H1 (cell line): ENCODE results near the gene MANF. TPM values are rescaled to one million over a fixed set of nuclear protein-coding genes. Genes with fewer than 3 reads are reported as not detected.

Source experiments
- ASH2L ChIP-seq: fragments of 200-600, 300-600 bp; sonication (generic); IDR thresholded peaks from one replicate; pipeline ENCODE4 v1.7.1; 2017; ENCODE audit warnings: low read length
- E2F6 ChIP-seq: IDR thresholded peaks from 2 replicates; pipeline ENCODE4 v1.6.1; 2012; ENCODE audit warnings: inconsistent platforms
- KDM5A ChIP-seq: fragments of 200-600 bp; IDR thresholded peaks from 2 replicates; pipeline ENCODE4 v1.7.1; 2012; ENCODE audit warnings: mild to moderate bottlenecking, low read length, inconsistent platforms, mixed read lengths
- RAD21 ChIP-seq, 2 experiments: IDR thresholded peaks in 1 of 2; conservative IDR thresholded peaks in 1 of 2; 2 replicates each; pipeline ENCODE4 v1.6.1; 2011; ENCODE audit warnings: low read depth in 2 of 2, low read length in 2 of 2, improper control_type of control experiment in 1 of 2, inconsistent platforms in 1 of 2, mild to moderate bottlenecking in 1 of 2, moderate library complexity in 1 of 2
- RFX5 ChIP-seq: IDR thresholded peaks from 2 replicates; pipeline ENCODE4 v1.6.1; 2011; ENCODE audit warnings: low read depth, low read length, improper control_type of control experiment, borderline replicate concordance
- SIX5 ChIP-seq: IDR thresholded peaks from 2 replicates; pipeline ENCODE4 v1.6.1; 2011; ENCODE audit warnings: mild to moderate bottlenecking, low read depth, low read length
- SP4 ChIP-seq: IDR thresholded peaks from 2 replicates; pipeline ENCODE4 v1.6.1; 2012; ENCODE audit warnings: low read length, inconsistent platforms
- polyA plus RNA-seq, 7 experiments: library from polyadenylated mRNA; depleted of rRNA in 3 of 7; stranded (reverse) in 5 of 7; unstranded in 2 of 7; fragments of >200 nt in 5 of 7; fragments of 200-250 nt in 2 of 7; gene quantifications; 1 replicate in 5 of 7; 2 replicates in 1 of 7; 4 replicates in 1 of 7; pipeline versions ENCODE4 v1.2.1 to v1.2.3, GENCODE V29; 2011 to 2013; ENCODE audit warnings: missing spikeins in 2 of 7, mixed read lengths in 2 of 7
- total RNA-seq: library from RNA; stranded (reverse); fragmentation: NEBNext Ultra II Directional; extraction: Animal tissue kit (Norgen Biotek cat#: 25700); gene quantifications from 2 replicates; pipeline ENCODE4 v1.2.1, GENCODE V29; 2021

The MANF gene
- total and polyA plus RNA-seq, 2 of the 8 experiments (the other 6 are each of a cell fraction or from before 2014, with no cell fraction given) = 37.5 to 159 TPM

GRCh38 chr3:51382076-51382745 lies 2.9 kb upstream of the MANF start (continued):
- no peak for TF ChIP-seq SIX5
- peak; percentile 56 for TF ChIP-seq E2F6
- TF ChIP-seq RFX5 = no peak
- TF ChIP-seq KDM5A = no peak
- no peak for TF ChIP-seq SP4
- TF ChIP-seq ASH2L = no peak
- 0 out of 4 replicates have a peak, but pooled peaks of 1 of the 2 experiments have one; percentile 17 for TF ChIP-seq RAD21 (IDR thresholded peaks at IDR 0.05 in 1 of 2, conservative IDR thresholded peaks at IDR 0.05 in 1 of 2; ENCODE audit: low read depth in 2 of 2, low read length in 2 of 2)
- TF ChIP-seq, all 59 proteins: peak for 4
